Measurements from ENCODE around the gene LIPF.

Gene LIPF

DNA sequence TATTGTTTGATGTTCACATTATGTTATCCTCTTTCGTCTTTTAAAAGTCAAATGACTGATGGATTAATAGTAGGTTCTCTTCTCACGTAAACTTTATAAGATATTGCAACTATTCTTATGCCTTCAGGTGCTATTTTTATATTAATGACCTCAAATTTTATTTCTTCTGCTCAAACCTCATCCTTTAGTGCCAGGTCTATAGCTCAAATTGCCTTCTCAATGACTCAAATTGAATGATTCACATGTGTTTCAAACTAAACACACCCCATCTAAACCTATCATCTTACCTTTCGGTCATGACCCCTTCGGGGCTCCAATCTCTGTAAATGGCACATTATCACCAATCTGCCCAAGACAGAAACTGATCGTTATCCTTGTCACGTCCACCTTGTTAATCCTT, 22.0 kb upstream of the LIPF start:
- H3K27ac ChIP-seq = no peak overlapping the region
- H3K36me3 ChIP-seq (ENCODE audit: insufficient read depth, low read length) = no peaks in the 10 kb centered on the region
- H3K4me3 ChIP-seq = no peak overlapping the region
- no peak overlapping the region for H3K9ac ChIP-seq (ENCODE audit: insufficient read length)
- no peak for TF ChIP-seq FOXP2 (optimal IDR thresholded peaks at IDR 0.05; ENCODE audit: control extremely low read depth, extremely low read length, insufficient read depth)
- TF ChIP-seq POLR2AphosphoS5 (IDR thresholded peaks at IDR 0.05; ENCODE audit: borderline replicate concordance, low read depth, low read length) = no peak
- TF ChIP-seq EZH2 (IDR thresholded peaks at IDR 0.05) = no peak
- no peaks in the 10 kb centered on the region for H3K9me3 ChIP-seq (ENCODE audit: low read depth, low read length)
- DNase-seq (ENCODE audit: low read depth, low spot score) = no peak

DNA sequence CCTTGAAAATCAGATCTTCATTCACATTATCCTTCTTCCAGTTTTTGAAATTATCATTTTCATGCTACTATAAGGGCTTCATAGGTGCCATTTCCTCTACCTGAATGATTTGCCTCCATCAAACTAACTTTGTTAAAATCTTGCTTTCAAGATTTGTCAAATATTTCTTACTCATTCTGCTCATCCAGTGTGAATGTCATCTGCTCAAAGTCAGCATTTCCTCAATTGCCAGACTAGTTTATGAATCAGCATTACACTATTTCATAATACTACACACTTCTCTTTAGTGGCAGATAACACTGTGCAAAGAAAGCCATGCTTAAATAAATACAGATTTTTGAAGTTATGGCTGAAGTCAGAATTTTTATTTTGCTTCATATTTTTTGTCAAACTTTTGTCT, 21.3 kb upstream of the LIPF start:
- DNase-seq (ENCODE audit: low read depth, low spot score) = no peak
- Histone ChIP-seq H3K36me3 (ENCODE audit: insufficient read depth, low read length) (no peaks in the 10 kb centered on the region), H3K9me3 (ENCODE audit: low read depth, low read length) (no peaks in the 10 kb centered on the region), H3K4me3 (no peak overlapping the region), H3K9ac (ENCODE audit: insufficient read length) (no peak overlapping the region), H3K27ac (no peak overlapping the region)
- TF ChIP-seq FOXP2 (optimal IDR thresholded peaks at IDR 0.05; ENCODE audit: control extremely low read depth, extremely low read length, insufficient read depth) (no peak), POLR2AphosphoS5 (IDR thresholded peaks at IDR 0.05; ENCODE audit: borderline replicate concordance, low read depth, low read length) (no peak), EZH2 (IDR thresholded peaks at IDR 0.05) (no peak)

DNA sequence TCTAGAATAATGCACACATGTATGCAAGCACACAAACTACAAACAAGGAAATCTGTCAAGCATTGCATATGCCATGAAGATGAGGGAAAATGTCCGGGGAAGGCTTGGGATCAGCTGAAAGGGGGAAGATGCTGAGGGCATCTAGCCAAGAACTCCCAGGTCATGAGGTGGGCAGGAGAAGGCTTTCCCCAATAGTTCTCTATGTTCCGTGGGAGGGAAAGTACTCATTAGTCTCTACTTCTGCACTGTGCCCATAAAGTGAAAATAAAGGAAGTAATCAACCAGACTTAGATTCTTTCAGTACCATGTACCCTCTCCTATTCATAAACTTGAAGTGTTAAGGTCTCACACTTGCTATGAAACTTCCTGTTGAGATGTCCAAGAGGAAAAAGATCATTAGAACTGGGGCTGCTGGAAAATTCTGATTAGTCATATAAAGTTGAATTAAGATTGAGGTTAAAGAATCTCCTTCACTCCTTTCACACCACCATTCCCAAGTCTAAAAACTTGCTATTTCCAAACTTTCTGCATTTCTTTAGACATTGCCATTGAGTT, 17.1 kb upstream of the LIPF start:
- no peak overlapping the region for H3K27ac ChIP-seq
- H3K9ac ChIP-seq (ENCODE audit: insufficient read length) = no peak overlapping the region
- DNase-seq (ENCODE audit: low read depth, low spot score) = no peak
- TF ChIP-seq FOXP2 (optimal IDR thresholded peaks at IDR 0.05; ENCODE audit: control extremely low read depth, extremely low read length, insufficient read depth) (no peak), EZH2 (IDR thresholded peaks at IDR 0.05) (no peak), POLR2AphosphoS5 (IDR thresholded peaks at IDR 0.05; ENCODE audit: borderline replicate concordance, low read depth, low read length) (no peak)
- H3K4me3 ChIP-seq = no peak overlapping the region
- H3K9me3 ChIP-seq (ENCODE audit: low read depth, low read length) = no peaks in the 10 kb centered on the region
- no peaks in the 10 kb centered on the region for H3K36me3 ChIP-seq (ENCODE audit: insufficient read depth, low read length)

DNA sequence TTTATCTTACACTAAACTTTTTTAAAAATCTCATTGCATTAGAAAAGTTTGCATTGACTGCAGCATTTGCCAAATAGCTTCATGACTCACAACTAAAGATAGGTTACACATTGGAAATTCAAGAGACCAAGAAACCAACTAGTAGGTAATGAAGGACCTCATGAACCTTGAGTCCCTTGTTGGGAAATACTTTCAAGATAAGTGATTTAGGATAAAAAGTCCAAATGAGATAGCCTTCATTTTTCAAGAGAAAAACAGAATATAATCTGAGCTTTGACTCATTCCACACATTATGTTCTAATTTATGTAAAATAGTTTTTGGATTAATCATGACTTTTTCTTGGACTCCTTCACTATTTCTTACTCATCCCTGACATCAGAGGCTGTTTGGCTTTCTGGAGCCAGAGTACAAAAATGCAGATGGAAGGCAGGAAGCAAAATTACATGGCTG, 13.1 kb upstream of the LIPF start:
- Histone ChIP-seq H3K9me3 (ENCODE audit: low read depth, low read length) (no peaks in the 10 kb centered on the region), H3K4me3 (no peak overlapping the region; the same call in 1 of the 2 replicates), H3K27ac (no peak overlapping the region), H3K36me3 (ENCODE audit: insufficient read depth, low read length) (no peaks in the 10 kb centered on the region), H3K9ac (ENCODE audit: insufficient read length) (no peak overlapping the region)
- no peak for DNase-seq (ENCODE audit: low read depth, low spot score)
- TF ChIP-seq FOXP2 (optimal IDR thresholded peaks at IDR 0.05; ENCODE audit: control extremely low read depth, extremely low read length, insufficient read depth) (no peak), EZH2 (IDR thresholded peaks at IDR 0.05) (no peak), POLR2AphosphoS5 (IDR thresholded peaks at IDR 0.05; ENCODE audit: borderline replicate concordance, low read depth, low read length) (no peak)

DNA sequence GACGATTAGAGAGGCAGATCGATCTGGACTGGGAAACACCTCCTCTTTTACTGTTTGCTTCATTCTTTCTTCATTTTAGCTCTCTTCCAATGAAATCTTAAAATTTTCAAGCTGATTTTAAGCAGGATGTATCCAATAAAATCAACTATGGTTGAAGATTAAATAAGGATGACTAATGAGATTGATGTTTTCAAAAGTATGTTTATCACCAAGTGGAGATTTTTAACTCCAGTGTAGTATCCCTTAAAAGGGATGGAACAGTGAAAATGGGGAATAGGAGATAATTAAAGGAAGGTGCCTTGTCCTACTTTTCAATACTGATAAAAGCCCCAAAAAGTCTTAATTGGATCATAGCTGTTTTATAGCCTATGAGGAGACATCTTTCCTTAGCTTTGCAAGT, 11.6 kb upstream of the LIPF start:
- Histone ChIP-seq H3K36me3 (ENCODE audit: insufficient read depth, low read length) (no peaks in the 10 kb centered on the region), H3K4me3 (no peak overlapping the region), H3K9ac (ENCODE audit: insufficient read length) (no peak overlapping the region), H3K27ac (no peak overlapping the region), H3K9me3 (ENCODE audit: low read depth, low read length) (no peaks in the 10 kb centered on the region)
- no peak for DNase-seq (ENCODE audit: low read depth, low spot score)
- no peak for TF ChIP-seq EZH2 (IDR thresholded peaks at IDR 0.05)
- TF ChIP-seq POLR2AphosphoS5 (IDR thresholded peaks at IDR 0.05; ENCODE audit: borderline replicate concordance, low read depth, low read length) = no peak
- TF ChIP-seq FOXP2 (optimal IDR thresholded peaks at IDR 0.05; ENCODE audit: control extremely low read depth, extremely low read length, insufficient read depth) = no peak

DNA sequence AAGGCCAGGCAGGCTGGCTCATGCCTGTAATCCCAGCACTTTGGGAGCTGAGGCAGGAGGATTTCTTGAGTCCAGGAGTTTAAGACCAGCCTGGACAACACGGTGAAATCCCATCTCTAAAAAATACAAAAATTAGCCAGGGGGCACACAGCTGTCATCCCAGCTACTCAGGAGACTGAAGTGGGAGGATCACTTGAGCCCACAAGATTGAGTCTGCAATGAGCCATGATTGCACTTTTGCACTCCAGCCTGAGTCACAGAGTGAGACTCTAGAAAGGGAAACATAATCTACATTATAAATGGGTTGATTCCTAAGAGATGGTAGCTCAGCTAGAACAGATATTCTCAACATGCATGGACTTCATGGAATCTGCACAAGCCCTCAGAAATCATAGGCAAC, 6.3 kb upstream of the LIPF start:
- no peaks in the 10 kb centered on the region for H3K9me3 ChIP-seq (ENCODE audit: low read depth, low read length)
- no peak overlapping the region for H3K9ac ChIP-seq (ENCODE audit: insufficient read length)
- DNase-seq (ENCODE audit: low read depth, low spot score) = no peak
- no peak overlapping the region for H3K27ac ChIP-seq
- no peak overlapping the region for H3K4me3 ChIP-seq
- no peaks in the 10 kb centered on the region for H3K36me3 ChIP-seq (ENCODE audit: insufficient read depth, low read length)
- no peak for TF ChIP-seq POLR2AphosphoS5 (IDR thresholded peaks at IDR 0.05; ENCODE audit: borderline replicate concordance, low read depth, low read length)
- no peak for TF ChIP-seq EZH2 (IDR thresholded peaks at IDR 0.05)
- TF ChIP-seq FOXP2 (optimal IDR thresholded peaks at IDR 0.05; ENCODE audit: control extremely low read depth, extremely low read length, insufficient read depth) = no peak

DNA sequence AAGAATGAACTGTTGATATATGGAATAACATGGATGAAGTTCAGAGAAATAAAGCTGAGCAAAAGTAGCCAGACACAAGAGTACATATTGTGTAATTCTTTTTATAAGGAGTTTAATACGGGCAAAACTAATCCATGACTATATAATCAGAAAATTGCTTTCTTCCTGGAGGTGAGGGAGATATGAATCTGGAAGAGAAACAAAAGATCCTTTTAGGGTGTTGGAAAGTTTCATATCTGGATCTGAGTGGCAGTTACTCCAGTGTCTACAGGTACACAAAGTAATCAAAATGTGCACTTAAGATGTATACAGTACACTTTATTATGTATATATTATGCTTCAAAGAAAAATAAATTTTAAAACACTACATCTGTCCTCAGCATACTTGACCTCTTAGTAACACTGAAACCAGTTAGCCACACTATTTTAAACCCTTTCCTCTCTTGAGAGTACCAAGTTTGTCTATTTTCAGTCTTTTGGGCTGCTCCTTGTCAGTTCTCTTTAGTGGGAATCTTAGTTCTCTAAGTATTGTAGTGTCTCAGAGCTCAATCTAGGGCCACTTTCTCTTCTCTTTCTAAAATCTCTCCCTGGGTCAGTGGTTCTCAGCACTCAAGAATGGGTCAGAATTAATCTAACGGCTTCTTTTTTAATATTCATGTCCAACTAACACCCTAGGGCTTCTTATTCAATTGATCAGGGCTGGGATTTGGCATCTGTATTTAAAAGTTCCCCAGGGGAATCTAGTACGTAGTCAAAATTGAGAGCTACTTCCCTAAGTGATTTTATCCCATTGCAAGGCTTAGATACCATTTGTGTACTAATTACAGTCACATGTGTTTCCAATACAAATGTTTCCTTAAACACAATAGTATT, 4.3 kb upstream of the LIPF start:
- Histone ChIP-seq H3K9me3 (ENCODE audit: low read depth, low read length) (no peaks in the 10 kb centered on the region), H3K36me3 (ENCODE audit: insufficient read depth, low read length) (no peaks in the 10 kb centered on the region), H3K9ac (ENCODE audit: insufficient read length) (no peak overlapping the region), H3K4me3 (no peak overlapping the region), H3K27ac (no peak overlapping the region)
- no peak for TF ChIP-seq EZH2 (IDR thresholded peaks at IDR 0.05)
- TF ChIP-seq FOXP2 (optimal IDR thresholded peaks at IDR 0.05; ENCODE audit: control extremely low read depth, extremely low read length, insufficient read depth) = no peak
- TF ChIP-seq POLR2AphosphoS5 (IDR thresholded peaks at IDR 0.05; ENCODE audit: borderline replicate concordance, low read depth, low read length) = no peak
- no peak for DNase-seq (ENCODE audit: low read depth, low spot score)

DNA sequence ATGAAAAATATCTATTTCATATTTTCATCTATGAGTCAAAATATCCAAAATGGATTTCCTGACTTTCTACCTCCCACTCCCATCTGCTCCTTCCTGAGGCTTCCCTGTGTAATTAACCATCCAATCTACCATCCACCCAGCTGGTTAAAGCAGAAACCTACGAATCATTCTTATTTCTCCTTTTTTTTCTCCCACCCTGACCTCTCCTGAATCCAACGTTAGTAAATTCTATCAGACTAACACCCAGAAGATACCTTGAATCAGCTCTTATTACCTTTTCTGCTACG, 3.7 kb upstream of the LIPF start:
- no peak for DNase-seq (ENCODE audit: low read depth, low spot score)
- H3K9ac ChIP-seq (ENCODE audit: insufficient read length) = no peak overlapping the region
- H3K36me3 ChIP-seq (ENCODE audit: insufficient read depth, low read length) = no peaks in the 10 kb centered on the region

More for the DNA sequence above, 3.7 kb upstream of the LIPF start:
- Histone ChIP-seq H3K4me3 (no peak overlapping the region), H3K9me3 (ENCODE audit: low read depth, low read length) (no peaks in the 10 kb centered on the region), H3K27ac (no peak overlapping the region)
- no peak for TF ChIP-seq FOXP2 (optimal IDR thresholded peaks at IDR 0.05; ENCODE audit: control extremely low read depth, extremely low read length, insufficient read depth)
- TF ChIP-seq POLR2AphosphoS5 (IDR thresholded peaks at IDR 0.05; ENCODE audit: borderline replicate concordance, low read depth, low read length) = no peak
